Right lobe of liver (tissue), 4 donors: ENCODE results near the gene WDR75.
"Not testable (repeated sequence)": the region's sequence is repeated elsewhere in the genome, so short reads cannot be mapped to it uniquely, and the experiment has no call there.

ENCODE experiments used
- CTCF ChIP-seq, 4 donors: fragments of 200-600 bp in 3 of 4; fragments of 450-650 bp in 1 of 4; IDR thresholded peaks; one replicate each; pipeline versions ENCODE4 v1.5.1 to v1.8.0; 2016 to 2022; ENCODE audit warnings: antibody characterized with exemption in 4 of 4, mild to moderate bottlenecking in 2 of 4
- POLR2A ChIP-seq: fragments of 450-650 bp; IDR thresholded peaks from one replicate; pipeline ENCODE4 v1.6.1; 2017; ENCODE audit warnings: antibody characterized with exemption, mild to moderate bottlenecking
- donor health status: DM: no; HTN: no; CAD: no.
- donor health status: DM: no; HTN: no; CAD: no.
- donor health status: DM: no; HTN: yes; CAD: no.

DNA sequence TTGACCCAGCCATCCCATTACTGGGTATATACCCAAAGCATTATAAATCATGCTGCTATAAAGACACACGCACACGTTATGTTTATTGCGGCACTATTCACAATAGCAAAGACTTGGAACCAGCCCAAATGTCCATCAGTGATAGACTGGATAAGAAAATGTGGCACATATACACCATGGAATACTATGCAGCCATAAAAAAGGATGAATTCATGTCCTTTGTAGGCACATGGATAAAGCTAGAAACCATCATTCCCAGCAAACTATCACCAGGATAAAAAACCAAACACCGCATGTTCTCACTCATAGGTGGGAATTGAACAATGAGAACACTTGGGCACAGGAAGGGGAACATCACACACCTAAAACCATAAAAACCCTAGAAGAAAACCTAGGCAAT lies 5.5 kb upstream of the WDR75 start:
- TF ChIP-seq CTCF (IDR thresholded peaks at IDR 0.05); POLR2A: not testable (repeated sequence)
